K562 (cell line): Measurements from ENCODE around the gene TEX52. TPM values are rescaled to one million over a fixed set of nuclear protein-coding genes. Genes with fewer than 3 reads are reported as not detected.

Experiments
- BHLHE40 ChIP-seq: IDR thresholded peaks from 2 replicates; pipeline ENCODE4 v1.6.1; 2011; ENCODE audit warnings: low read length, improper control_type of control experiment
- CCAR2 ChIP-seq: fragments of 200-400 bp; formaldehyde crosslinking; IDR thresholded peaks from 2 replicates; pipeline ENCODE4 v1.6.1; 2017; ENCODE audit warnings: mild to moderate bottlenecking, low read depth, low read length
- HDAC1 ChIP-seq, 2 experiments: fragments of 450-650 bp; IDR thresholded peaks; 2 replicates each; pipeline ENCODE4 v1.6.1; 2016 to 2017; ENCODE audit warnings: inconsistent platforms in 1 of 2, mild to moderate bottlenecking in 1 of 2, moderate library complexity in 1 of 2
- NCOA2 ChIP-seq, 2 experiments: fragments of 450-650 bp; IDR thresholded peaks; 2 replicates each; pipeline ENCODE4 v1.6.1; 2018; ENCODE audit warnings: mild to moderate bottlenecking in 2 of 2, moderate library complexity in 1 of 2; ENCODE audit not compliant: partially characterized antibody in 2 of 2
- PML ChIP-seq: IDR thresholded peaks from 2 replicates; pipeline ENCODE4 v1.6.1; 2012; ENCODE audit warnings: low read length, inconsistent platforms
- PPARD ChIP-seq: fragments of 250-450 bp; sonication (Bioruptor Pico); IDR thresholded peaks from 2 replicates; pipeline ENCODE4 v1.8.0; 2022; ENCODE audit warnings: inconsistent platforms, mild to moderate bottlenecking, moderate library complexity
- RAD51 ChIP-seq: fragments of 450-650 bp; IDR thresholded peaks from 2 replicates; pipeline ENCODE4 v1.7.1; 2016; ENCODE audit warnings: low read depth, mild to moderate bottlenecking, borderline replicate concordance
- TEAD4 ChIP-seq, 2 experiments: sonication (generic) in 1 of 2; formaldehyde crosslinking in 1 of 2; IDR thresholded peaks; 2 replicates each; pipeline versions ENCODE4 v1.6.1 to v1.8.0; 2012 to 2022; ENCODE audit warnings: borderline replicate concordance in 1 of 2, inconsistent platforms in 1 of 2, low read length in 1 of 2, mild to moderate bottlenecking in 1 of 2, missing genetic modification reagents in 1 of 2
- polyA plus RNA-seq, 8 experiments: library from polyadenylated mRNA; depleted of rRNA in 4 of 8; stranded (reverse) in 5 of 8; unstranded in 3 of 8; fragments of >200 nt; fragmentation: Nextera tagmentation in 2 of 8; fragmentation: Illumina TruSeq in 1 of 8; extraction: Ambion mirVana in 2 of 8; extraction: Trizol in 1 of 8; gene quantifications; 2 replicates each; pipeline versions ENCODE4 v1.2.1 to v1.2.3, GENCODE V29; 2011 to 2014; ENCODE audit warnings: inconsistent platforms in 1 of 8, missing spikeins in 1 of 8
- total RNA-seq, 7 experiments: library from RNA; depleted of rRNA in 6 of 7; stranded (reverse); fragments of >200 nt in 6 of 7; fragmentation: Illumina TruSeq in 2 of 7; extraction: Trizol in 2 of 7; gene quantifications; 2 replicates each; pipeline versions ENCODE4 v1.2.1 to v1.2.3, GENCODE V29; 2011 to 2021; ENCODE audit warnings: low replicate concordance in 1 of 7
- TF ChIP-seq, protein P1 (sequence below), 2 experiments: IDR thresholded peaks; 2 replicates each; pipeline ENCODE4 v1.6.1; 2011; ENCODE audit warnings: borderline replicate concordance in 1 of 2, control low read depth in 1 of 2, low read depth in 1 of 2, low read length in 1 of 2, mild to moderate bottlenecking in 1 of 2, mixed read lengths in 1 of 2, moderate library complexity in 1 of 2; ENCODE audit not compliant: insufficient read depth in 1 of 2, insufficient read length in 1 of 2, poor library complexity in 1 of 2, severe bottlenecking in 1 of 2; ENCODE audit errors: extremely low read depth in 1 of 2
- TF ChIP-seq, protein P2 (sequence below): conservative IDR thresholded peaks from 2 replicates; pipeline ENCODE4 v1.6.1; 2011; ENCODE audit warnings: low read depth, mild to moderate bottlenecking, low read length; ENCODE audit not compliant: control insufficient read depth
- TF ChIP-seq, protein P3 (sequence below): fragments of 250-450 bp; sonication (Bioruptor Pico); IDR thresholded peaks from 2 replicates; pipeline ENCODE4 v1.5.0; 2022; ENCODE audit warnings: mild to moderate bottlenecking
- TF ChIP-seq, protein P4 (sequence below): fragments of 450-650 bp; IDR thresholded peaks from 2 replicates; pipeline ENCODE4 v1.6.1; 2016; ENCODE audit warnings: low read depth

TEX52 gene
- total and polyA plus RNA-seq, 9 of the 15 experiments (the other 6 are each of a cell fraction or from before 2014, with no cell fraction given) = not detected

DNA sequence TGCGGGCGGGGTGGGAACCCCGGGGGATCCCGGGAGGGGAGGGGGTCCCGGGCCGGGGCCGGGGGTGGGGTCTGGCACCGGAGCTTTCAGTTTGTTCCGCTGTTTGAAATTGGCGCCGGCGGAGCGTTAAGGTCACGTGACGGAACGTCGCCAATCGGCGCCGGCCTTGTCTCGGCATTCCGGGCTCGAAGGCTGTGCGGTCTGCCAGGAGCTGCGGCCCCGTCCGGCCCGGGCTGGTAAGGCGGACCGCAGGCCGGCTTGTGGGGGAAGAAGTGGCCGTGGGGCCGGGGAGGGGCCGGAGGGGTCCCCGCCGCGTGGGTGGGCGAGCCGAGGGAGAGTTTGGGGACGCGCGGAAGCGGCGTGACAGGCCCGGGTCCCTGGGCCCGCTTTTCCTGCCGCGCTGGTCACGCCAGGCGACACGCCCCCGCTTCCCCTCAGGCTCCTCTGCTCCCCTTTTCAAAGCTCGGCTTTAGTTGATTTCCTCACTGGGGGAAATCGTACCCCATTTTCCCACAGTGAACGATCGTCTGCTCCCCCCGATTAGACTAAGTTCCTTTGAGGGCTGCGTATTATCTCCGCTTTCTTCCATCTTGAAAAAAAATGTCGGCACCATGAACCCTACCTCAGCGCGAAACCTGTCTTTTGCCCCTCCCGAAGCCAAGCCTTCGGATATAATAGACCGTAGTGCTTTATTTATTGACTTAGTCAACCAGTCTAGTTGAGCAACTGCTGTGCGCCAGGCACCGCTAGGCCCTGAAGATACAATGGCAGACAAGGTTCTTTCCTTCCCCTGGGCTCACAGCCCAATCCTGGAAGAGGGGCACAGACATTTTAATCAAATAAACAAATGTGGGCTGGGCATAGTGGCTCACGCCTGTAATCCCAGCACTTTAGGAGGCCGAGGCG lies 20.5 kb upstream of the TEX52 start, which contains the start of the genes FOXM1 and RHNO1 (continued):
- TF ChIP-seq, protein P1, sequence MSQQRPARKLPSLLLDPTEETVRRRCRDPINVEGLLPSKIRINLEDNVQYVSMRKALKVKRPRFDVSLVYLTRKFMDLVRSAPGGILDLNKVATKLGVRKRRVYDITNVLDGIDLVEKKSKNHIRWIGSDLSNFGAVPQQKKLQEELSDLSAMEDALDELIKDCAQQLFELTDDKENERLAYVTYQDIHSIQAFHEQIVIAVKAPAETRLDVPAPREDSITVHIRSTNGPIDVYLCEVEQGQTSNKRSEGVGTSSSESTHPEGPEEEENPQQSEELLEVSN (IDR thresholded peaks at IDR 0.05; ENCODE audit: borderline replicate concordance in 1 of 2, extremely low read depth in 1 of 2, insufficient read depth in 1 of 2, insufficient read length in 1 of 2, low read depth in 1 of 2, low read length in 1 of 2, poor library complexity in 1 of 2, severe bottlenecking in 1 of 2) = peak; percentile 12 to 57
- TF ChIP-seq NCOA2 (IDR thresholded peaks at IDR 0.05; ENCODE audit: partially characterized antibody in 2 of 2) (no peak), CCAR2 (no peak), PML (peak; percentile 15; the same call in 1 of the 2 replicates), BHLHE40 (peak; percentile 82), TEAD4 (IDR thresholded peaks at IDR 0.05; ENCODE audit: low read length) (peak; percentile 40; the same call in 1 of the 2 replicates), TEAD4 (CRISPR knock-in tag; IDR thresholded peaks at IDR 0.05; ENCODE audit: borderline replicate concordance) (no peak), RAD51 (peak; percentile 96), PPARD (CRISPR knock-in tag) (no peak), HDAC1 (IDR thresholded peaks at IDR 0.05) (peak in 1 of 2 experiments; percentile 89; a peak in 2 of 4 replicates)
- TF ChIP-seq, protein P2, sequence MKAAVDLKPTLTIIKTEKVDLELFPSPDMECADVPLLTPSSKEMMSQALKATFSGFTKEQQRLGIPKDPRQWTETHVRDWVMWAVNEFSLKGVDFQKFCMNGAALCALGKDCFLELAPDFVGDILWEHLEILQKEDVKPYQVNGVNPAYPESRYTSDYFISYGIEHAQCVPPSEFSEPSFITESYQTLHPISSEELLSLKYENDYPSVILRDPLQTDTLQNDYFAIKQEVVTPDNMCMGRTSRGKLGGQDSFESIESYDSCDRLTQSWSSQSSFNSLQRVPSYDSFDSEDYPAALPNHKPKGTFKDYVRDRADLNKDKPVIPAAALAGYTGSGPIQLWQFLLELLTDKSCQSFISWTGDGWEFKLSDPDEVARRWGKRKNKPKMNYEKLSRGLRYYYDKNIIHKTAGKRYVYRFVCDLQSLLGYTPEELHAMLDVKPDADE = peak; percentile 38; the same call in 1 of the 2 replicates
- TF ChIP-seq, protein P3, sequence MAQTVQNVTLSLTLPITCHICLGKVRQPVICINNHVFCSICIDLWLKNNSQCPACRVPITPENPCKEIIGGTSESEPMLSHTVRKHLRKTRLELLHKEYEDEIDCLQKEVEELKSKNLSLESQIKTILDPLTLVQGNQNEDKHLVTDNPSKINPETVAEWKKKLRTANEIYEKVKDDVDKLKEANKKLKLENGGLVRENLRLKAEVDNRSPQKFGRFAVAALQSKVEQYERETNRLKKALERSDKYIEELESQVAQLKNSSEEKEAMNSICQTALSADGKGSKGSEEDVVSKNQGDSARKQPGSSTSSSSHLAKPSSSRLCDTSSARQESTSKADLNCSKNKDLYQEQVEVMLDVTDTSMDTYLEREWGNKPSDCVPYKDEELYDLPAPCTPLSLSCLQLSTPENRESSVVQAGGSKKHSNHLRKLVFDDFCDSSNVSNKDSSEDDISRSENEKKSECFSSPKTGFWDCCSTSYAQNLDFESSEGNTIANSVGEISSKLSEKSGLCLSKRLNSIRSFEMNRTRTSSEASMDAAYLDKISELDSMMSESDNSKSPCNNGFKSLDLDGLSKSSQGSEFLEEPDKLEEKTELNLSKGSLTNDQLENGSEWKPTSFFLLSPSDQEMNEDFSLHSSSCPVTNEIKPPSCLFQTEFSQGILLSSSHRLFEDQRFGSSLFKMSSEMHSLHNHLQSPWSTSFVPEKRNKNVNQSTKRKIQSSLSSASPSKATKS = no peak
- TF ChIP-seq, protein P4, sequence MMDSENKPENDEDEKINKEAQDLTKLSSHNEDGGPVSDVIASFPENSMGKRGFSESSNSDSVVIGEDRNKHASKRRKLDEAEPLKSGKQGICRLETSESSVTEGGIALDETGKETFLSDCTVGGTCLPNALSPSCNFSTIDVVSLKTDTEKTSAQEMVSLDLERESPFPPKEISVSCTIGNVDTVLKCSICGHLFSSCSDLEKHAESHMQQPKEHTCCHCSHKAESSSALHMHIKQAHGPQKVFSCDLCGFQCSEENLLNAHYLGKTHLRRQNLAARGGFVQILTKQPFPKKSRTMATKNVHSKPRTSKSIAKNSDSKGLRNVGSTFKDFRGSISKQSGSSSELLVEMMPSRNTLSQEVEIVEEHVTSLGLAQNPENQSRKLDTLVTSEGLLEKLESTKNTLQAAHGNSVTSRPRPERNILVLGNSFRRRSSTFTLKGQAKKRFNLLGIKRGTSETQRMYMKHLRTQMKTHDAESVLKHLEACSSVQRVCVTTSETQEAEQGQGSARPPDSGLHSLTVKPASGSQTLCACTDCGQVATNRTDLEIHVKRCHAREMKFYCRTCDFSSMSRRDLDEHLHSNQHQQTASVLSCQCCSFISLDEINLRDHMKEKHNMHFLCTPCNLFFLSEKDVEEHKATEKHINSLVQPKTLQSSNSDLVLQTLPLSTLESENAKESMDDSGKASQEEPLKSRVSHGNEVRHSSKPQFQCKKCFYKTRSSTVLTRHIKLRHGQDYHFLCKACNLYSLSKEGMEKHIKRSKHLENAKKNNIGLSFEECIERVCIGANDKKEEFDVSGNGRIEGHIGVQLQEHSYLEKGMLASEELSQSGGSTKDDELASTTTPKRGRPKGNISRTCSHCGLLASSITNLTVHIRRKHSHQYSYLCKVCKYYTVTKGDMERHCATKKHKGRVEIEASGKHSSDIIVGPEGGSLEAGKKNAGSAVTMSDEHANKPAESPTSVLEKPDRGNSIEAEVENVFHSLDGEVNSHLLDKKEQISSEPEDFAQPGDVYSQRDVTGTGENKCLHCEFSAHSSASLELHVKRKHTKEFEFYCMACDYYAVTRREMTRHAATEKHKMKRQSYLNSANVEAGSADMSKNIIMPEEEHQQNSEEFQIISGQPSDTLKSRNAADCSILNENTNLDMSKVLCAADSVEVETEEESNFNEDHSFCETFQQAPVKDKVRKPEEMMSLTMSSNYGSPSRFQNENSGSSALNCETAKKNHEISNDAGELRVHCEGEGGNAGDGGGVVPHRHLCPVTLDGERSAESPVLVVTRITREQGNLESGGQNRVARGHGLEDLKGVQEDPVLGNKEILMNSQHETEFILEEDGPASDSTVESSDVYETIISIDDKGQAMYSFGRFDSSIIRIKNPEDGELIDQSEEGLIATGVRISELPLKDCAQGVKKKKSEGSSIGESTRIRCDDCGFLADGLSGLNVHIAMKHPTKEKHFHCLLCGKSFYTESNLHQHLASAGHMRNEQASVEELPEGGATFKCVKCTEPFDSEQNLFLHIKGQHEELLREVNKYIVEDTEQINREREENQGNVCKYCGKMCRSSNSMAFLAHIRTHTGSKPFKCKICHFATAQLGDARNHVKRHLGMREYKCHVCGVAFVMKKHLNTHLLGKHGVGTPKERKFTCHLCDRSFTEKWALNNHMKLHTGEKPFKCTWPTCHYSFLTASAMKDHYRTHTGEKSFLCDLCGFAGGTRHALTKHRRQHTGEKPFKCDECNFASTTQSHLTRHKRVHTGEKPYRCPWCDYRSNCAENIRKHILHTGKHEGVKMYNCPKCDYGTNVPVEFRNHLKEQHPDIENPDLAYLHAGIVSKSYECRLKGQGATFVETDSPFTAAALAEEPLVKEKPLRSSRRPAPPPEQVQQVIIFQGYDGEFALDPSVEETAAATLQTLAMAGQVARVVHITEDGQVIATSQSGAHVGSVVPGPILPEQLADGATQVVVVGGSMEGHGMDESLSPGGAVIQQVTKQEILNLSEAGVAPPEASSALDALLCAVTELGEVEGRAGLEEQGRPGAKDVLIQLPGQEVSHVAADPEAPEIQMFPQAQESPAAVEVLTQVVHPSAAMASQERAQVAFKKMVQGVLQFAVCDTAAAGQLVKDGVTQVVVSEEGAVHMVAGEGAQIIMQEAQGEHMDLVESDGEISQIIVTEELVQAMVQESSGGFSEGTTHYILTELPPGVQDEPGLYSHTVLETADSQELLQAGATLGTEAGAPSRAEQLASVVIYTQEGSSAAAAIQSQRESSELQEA = no peak
